Measurements from ENCODE around the gene KRT72.
"Not testable (repeated sequence)": the region's sequence is repeated elsewhere in the genome, so short reads cannot be mapped to it uniquely, and the experiment has no call there.

Gene KRT72

DNA sequence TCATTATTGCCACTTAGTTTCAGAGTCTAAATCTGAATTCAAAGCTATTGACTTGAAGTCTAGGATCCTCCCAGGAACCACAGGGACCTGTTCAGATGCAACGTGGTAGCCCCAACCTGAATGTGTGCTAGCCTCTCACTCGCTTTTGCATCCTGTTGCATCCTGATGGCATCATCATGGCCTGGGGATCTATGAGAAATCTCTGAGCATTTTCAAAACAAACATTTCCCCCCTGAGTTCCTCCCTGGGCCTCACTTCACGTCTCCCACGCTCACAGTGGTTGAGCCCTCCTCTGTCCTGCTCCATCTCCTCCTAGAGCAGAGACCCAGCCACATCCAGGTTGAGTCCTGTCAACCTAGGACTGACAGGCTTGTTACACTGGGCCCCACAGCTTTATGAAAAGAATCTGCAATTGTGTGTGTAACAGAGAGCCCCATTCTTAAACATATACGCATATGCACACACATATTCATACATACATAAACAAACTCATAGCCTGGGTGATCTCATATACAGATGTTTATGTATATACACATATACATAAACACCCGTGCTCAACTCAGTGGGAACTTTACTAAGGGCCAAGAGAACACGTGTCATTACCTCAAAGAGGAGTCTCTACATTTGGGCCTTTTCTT lies 5.4 kb upstream of the KRT72 start:
- no peak for DNase-seq (ENCODE audit: low spot score)

DNA sequence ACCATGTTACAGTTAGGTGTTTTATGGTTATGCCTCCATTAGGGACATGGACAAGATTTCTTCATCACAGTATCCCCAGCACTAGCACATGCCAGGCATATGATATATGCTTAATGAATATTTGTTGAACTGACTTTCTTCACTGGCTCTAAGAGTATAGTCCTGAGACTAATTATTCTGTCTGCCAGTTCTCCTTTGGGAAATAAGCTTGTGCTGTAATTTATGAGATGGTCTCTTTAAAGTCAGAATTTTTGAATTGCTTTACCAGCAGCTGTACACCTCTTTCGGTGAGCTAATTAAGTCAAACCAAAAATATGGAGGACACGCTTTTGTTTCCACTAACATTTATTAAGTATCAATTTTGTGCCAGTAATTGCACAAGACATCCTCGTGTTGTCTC lies 4.8 kb upstream of the KRT72 start:
- DNase-seq (ENCODE audit: low spot score), result no peak

DNA sequence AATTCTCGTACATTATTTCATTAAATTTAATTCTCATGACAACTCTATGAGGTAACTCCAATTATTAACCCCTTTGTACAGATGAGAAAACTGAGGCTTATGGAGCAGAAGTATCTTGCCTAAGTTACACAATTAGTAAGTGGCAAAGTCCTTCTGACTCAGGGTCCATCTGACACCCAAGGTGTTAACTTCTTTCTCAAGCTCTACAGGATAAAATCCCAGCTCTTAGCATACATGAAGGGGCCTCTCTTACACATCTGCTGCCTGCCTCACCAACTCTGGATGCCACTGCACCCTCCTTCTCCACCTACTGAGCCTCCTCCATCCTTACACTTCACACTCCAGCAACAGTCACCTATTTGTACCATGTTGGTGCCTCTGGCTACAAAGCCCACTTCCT lies 4.3 kb upstream of the KRT72 start:
- DNase-seq (ENCODE audit: low spot score), result no peak

DNA sequence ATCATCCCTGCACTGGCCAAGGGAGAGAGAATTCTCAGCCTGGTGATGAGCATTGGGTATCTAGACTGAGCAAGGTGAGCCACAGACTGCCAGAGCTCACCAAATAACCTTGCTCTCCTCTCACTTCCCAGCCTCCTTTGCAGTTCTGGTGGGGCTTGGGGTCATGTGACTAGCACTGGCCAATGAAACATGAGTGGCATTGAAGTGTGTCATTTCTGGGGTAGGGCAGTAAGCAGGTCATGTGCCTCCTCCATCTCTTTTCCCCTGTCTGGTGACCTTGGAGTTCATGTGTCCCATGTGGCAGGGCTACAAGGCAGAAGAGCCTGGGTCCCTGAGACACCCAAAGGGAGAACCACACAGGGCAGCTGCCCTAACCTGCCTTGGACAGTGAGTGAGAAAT lies 3.6 kb upstream of the KRT72 start:
- no peak for DNase-seq (ENCODE audit: low spot score)

DNA sequence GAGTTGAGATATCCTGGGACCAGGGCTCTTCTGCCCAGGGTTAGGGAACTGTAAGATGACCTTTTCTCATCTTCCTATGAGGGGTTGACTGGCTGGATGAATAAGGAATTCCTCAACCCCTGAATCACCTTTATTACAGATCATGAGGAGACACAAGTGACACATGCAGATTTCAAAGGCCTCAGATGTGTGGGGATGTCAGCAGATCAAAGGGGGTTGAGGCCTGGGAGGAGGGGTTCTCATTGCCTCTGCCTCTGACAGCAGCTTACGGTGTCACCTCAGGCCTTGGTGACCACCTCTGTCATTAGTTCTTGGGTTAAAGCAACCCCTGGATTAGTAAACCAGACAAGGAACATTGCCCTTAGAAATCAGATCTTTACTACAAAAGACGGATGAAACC lies 2.1 kb upstream of the KRT72 start:
- no peak for DNase-seq (ENCODE audit: low spot score)

DNA sequence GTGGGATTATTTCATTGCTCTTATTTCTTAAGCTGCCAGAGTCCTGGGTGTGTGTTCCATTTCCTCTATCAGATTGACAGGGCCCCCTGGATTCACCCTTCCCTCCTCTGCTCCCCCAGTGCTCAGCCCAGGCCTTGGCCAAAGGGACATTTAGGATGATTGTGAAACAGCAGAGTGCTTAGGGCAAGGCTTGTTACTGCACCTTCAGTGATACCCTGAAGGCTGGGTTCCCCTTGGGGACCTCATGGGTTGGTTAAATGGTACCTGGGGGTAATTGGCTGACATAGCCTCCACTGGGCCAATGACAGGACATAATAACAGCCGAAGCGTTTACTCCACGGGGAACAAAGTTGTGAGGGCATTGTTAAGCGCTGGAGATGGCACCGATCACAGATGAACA lies 1.3 kb upstream of the KRT72 start:
- DNase-seq (ENCODE audit: low spot score), result no peak

DNA sequence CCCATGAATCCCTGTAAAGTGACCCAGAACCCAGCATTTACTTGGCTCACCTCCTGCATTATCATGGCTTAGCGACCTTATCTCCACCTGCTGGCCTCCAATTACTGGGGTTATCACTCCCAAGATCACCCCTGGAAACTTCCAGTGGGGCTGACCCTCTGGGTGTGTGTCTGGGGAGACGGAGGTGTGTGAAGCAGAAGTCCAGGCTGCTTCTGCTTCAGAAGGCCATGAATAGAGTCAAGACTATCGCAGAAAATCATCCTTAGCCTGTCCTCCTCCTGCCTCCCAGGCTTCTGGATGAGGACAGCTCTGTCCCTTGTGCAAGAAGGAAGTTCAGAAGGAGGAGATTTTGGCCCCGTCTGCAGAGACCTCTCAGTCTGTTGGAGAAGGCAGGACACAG lies 408 bp upstream of the KRT72 start:
- peak; percentile 5 for DNase-seq (ENCODE audit: low spot score)

DNA sequence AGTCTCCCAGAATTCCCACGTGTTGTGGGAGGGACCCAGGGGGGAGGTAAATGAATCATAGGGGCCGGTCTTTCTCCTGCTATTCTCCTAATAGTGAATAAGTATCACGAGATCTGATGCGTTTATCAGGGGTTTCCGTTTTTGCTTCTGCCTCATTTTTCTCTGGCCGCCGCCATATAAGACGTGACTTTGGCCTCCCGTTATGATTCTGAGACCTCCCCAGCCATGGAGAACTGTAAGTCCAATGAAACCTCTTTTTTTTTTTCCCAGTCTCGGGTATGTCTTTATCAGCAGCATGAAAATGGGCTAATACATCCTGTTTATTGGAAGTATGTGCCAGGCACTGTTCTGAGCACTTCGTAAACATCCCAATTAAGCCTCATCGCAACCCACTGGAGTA lies 788 bp downstream of the KRT72 start:
- DNase-seq (ENCODE audit: low spot score), result no peak

DNA sequence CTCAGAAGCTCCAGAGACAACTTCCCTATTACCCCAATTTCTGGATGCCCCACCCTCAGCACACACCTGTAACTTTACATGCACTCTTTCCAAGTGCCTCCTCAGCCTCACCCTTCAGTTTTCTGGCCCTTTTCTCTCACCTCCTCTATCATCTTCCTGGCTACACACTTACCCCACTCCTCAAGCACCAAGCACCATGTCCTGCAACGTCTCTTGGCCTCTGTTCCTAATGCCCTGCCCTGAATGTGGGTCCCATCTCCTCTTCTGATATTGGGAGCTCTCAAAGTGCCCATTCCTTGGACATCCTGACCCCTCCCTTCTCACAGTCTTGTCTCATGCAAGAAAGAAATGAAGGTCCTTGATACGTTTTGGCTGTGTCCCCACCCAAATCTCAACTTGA lies 1.2 kb downstream of the KRT72 start:
- no peak for DNase-seq (ENCODE audit: low spot score)

DNA sequence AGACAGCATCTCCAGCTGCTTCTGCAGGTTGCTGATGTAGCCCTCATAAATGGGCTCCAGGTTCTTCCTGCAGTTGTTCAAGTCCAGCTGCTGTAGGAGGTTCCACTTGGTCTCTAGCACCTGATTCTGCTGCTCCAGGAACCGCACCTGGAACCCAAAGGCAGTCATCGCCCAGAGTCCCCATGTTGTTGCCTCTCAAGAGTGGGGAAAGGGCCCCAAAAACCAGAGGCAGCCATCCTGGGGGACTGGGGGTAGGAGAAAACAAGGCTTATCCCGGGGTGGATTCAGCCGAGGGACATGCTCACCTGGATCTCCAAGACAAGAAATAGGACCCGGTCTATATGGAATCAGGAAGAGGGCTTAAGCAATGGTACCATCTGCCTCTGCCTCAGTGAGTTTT lies 2.3 kb downstream of the KRT72 start:
- DNase-seq (ENCODE audit: low spot score), result no peak

DNA sequence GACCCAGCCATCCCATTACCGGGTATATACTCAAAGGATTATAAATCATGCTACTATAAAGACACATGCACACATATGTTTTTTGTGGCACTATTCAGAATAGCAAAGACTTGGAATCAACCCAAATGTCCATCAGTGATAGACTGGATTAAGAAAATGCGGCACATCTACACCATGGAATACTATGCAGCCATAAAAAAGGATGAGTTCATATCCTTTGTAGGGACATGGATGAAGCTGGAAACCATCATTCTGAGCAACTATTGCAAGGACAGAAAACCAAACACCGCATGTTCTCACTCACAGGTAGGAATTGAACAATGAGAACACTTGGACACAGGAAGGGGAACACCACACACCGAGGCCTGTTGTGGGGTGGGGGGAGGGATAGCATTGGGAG lies 7.0 kb downstream of the KRT72 start:
- DNase-seq (ENCODE audit: low spot score), result not testable (repeated sequence)

DNA sequence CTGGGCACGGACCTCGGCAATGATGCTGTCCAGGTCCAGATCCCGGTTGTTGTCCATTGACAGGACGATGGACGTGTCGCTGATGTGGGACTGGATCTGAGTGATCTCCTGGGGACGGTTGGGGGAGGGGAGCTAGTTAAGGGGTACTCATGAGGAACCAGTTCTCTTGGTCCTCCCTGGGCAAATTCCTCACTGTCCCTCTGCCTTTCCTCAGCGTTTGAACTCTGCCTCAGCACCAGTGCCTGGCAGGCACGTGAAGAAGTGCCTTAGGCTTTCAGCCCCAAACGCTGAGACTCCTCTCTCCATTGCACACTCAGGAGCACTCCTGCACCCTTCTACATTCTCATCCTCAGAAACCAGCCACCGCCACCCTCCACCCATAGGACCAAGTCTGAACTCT lies 9.7 kb downstream of the KRT72 start:
- DNase-seq (ENCODE audit: low spot score), result no peak

DNA sequence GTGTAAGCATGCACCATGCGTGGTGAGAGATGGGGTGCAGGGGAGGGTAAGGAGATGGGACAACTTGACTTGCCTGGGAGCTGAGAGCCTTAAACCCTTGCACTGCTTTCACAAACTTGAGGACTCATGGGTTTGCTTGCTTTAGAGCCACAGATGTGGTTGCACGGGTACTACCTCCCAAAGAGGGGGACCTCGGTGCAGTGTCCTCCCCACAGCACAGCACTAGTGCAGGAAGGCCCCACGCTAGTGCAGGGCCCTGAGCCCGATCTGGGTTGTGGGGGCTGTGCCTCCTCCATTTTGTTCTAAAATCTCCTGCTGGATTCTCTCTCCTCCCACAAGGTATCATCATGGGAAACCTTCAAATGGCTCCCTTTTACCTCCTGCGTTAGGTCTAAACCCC lies 11.2 kb downstream of the KRT72 start:
- no peak for DNase-seq (ENCODE audit: low spot score)

DNA sequence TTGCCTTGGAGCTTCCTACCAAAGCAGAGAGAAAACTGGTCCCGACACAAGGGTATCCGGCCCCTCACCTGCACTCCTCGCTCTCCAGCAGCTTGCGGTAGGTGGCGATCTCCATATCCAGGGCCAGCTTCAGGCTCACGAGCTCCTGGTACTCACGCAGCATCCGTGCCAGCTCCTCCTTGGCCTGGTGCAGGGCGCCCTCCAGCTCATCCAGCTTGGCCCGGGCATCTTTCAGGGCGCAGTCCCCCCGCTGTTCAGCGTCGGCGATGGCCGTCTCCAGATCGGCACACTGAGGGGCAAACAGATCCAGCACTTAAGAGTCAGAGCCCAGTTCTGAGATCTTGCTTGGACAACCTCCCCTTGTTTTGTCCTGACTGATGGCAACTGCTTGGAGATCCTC lies 13.7 kb downstream of the KRT72 start:
- no peak for DNase-seq (ENCODE audit: low spot score)

DNA sequence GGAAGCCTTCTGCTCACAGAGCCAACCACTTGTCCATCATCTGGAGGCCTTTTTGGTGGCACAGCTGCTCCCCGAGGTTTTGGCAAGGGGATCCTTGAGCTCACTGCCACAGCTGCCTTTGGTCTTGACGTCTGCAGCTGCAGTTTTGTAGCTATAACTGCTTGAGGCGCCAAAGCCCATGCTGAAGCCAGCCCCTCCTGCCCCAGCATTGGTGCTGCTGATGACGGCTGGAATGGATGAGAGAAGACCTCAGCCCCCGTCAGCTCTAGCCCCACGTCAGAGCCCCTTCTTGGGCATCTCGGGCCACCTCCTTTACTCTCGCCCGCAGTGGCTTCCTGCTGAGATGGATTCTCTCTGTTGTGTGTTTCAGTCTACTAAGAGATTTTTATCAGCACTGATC lies 15.3 kb downstream of the KRT72 start:
- DNase-seq (ENCODE audit: low spot score), result no peak

DNA sequence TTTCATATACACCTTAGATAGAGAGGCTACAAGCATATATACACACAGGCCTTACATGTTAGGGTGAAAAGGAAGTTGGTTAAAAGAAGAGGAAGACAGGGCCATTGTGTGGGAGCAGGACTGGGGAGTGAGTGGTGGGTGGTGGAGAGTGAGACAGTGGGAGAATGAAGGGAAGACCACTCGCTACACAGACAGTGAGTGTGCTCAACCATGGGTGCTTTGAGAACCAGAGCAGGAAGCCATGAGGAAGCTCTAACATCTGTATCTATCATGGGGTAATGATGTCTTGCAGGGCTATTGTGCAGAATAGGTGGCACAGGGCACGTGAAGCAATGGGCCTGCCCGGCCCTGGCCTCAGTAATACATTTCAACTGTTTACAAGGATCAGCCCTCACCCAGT lies 16.2 kb downstream of the KRT72 start:
- DNase-seq (ENCODE audit: low spot score), result no peak

DNA sequence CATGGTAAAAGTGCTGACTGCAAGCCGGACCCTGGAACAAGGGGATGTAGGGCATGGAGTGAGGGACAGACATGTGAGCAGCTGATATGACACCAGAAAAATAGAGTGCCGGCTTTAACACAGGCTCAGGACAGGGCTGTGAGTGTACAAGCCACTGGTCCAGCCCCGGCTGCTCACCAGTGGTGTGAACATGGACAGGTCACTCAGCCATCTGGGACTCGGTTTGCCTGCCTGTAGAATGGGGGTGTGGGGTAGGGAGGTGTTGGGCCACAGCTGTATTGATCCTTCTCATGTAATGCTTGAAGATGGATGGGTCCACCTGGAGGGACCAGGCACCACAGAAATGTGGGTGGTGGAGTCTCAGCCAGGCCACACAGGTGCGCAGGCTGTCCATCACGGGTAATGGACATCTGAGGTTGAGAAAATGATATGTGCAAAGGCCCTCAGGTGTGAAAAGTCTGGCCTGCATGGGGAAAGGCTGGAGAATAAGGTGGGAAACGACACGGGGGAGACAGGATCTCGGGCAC lies 17.0 kb downstream of the KRT72 start:
- no peak for DNase-seq (ENCODE audit: low spot score)

DNA sequence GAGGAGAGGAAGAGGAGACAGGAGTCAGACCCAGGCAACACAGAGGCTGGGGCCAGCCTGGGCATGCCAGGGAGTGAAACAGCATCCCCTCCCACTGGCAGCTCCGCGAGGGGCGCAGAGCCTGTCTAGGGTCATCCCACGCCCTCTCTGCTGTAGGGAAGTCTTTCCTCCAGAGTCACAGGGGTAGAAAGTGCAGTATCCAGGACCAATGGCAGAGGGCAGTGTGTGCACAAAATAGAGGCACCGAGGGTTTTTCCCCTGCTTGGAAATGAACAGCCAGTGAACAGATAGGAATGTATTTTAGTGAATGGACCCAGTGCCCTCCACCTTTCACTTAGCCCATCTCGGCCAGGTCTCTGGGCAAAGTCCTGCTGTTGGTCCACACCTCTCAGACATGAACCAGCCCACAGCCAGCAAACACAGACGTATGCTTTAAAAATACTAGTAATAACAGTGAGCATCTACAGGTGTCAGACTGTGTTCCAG lies 18.2 kb downstream of the KRT72 start:
- peak; percentile 8 for DNase-seq (ENCODE audit: low spot score)

DNA sequence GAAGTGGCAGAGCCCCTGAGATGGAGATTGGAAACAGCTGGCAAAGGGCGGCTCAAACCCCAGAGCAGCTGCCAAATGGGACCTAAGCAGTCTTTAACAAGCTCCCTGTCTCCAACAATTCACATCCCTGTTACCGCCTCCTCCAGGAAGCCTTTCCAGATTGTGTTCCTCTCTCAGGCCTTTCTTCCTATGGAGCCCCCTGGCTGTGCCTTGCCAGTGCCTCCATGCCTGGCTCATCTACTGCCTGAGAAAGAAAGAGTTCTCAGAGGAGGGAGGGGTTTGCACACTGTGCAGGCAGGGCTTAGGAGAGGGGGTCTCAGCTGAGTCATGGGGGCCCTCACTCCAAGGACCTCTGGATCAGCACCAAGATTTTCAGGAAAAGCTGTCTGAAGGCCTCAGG lies 18.8 kb downstream of the KRT72 start:
- no peak for DNase-seq (ENCODE audit: low spot score)

DNA sequence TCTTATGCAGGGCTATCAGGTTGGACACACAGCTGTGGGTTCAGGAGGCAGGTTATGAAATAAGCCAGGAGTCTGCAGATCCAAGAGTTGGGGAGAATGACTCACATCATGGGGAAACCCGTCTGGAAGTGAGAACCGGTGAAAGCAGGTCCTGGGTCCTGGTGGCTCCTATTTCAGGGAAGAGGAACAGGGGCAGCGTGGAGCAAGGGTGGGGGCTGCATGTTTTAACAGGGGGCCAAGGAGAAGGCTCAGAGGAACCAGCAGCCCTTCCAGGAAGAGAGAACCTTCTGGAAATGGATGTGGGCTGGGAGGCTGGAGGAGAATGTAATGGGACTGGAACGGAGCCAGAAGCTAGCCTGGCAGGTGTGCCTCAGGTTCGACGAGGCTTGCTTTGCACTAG lies 19.8 kb downstream of the KRT72 start:
- DNase-seq (ENCODE audit: low spot score), result no peak

DNA sequence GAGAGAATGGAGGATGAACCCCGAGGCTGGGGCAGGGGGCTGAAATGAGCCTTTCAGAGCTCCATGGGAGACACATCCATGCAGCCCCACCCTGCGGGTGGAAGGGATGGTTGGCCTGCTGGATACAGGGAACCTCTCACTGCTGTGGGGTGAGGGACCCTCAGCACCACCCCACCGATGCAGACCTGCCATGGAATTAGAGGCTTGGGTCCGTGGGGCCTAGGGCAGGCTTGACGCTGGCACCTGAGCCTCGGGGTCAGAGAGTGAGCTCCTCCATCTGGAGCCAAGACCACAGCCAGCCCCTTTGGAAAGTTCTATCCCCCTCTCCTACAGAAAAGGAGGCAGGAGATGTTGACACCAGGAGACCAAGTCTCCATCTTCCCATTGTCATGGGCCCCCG lies 20.2 kb downstream of the KRT72 start:
- DNase-seq (ENCODE audit: low spot score), result no peak

DNA sequence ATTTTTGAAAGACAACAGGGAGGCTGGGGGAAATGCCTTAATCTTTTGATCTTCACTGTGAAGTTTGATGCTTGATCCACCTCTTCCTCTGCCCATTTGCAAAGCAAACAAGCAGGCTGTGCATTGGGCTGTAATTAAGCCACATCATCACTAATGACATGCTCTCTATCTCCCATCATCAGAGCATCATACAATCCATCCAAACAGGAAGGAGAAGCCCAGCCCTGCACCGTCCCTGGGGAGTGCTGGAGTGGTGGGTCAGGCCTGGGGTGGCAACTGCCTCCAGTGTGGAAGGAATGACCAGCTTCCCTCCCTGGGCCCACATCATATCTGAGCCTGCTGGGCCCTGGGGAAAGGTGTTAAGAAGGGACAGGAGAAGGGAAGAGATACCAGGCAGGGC lies 20.8 kb downstream of the KRT72 start:
- DNase-seq (ENCODE audit: low spot score), result no peak

DNA sequence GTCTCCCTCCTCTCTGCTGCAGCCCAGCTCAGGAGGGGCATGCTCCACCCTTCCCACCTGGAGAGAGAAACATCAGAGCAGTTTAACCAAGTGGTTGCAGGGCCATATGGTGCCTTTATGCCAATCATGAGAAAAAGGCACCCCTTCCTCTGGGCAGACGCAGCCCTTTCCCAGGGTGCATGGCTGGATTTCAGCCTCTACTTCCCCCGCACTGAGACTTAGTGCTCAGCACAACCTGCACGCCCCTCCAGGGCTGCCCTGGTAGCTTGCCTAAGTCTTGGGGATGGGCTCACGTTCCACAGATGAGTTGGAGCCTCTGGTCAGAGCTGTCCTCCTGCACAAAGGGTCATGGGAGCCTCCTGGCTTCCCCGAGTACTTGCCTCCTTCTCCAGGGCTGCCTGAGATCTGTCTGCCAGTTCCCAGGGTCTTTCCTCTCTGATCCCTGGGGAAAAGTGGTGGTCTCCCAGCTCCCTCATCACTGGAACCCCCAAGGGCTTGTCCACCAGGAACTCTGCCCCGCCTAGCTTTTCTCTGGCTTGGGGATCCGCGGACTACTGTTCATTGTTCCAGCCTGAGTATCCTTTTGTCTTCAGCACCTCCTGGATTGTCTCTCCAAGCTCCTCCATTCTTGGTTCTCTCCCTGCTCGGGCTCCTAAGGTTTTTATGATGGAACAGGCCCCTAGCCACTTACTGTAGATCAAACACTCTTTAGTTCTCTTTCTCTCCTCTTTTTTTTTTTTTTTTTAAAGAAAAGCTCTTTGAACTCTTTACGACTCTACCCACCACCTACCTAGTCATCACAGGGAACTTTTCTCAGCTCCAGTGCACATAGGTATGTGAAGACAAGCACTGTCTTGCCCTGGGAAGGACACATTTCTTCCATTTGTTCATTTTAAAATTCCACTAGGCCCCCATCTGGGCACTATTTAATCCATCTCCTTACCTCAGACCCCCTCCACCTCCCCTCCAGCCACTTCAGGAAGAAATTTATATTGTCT lies 21.5 kb downstream of the KRT72 start:
- no peak for DNase-seq (ENCODE audit: low spot score)

Measured in SK-N-DZ (cell line).